Erythroblast (primary cell): Measurements from ENCODE around the gene FMO3.

ENCODE experiments used
- GATA1 ChIP-seq: IDR thresholded peaks from 2 replicates; pipeline ENCODE4 v1.6.1; 2011; ENCODE audit warnings: low read depth, mild to moderate bottlenecking, control low read depth, low read length, moderate library complexity
- POLR2A ChIP-seq: IDR thresholded peaks from 2 replicates; pipeline ENCODE4 v1.6.1; 2011; ENCODE audit warnings: mild to moderate bottlenecking, low read length

DNA sequence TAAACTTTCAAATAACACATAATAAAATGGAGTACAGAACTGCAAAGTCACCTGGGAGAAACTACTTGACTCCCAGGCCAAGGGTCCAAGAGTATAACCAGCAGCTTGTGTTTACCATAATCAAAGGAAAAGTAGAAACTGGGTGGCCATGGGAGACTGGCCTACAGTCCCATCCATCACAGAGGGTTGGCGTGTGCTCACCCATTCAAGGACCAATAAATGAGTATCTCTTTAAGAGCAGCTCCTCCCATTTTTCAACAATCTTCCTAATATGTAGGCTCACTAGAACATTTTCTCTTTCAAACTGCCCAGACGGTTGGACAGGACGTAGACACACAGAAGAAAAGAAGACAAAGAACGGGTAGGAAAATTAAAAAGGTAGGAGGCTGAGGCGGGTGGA is at the start of gene FMO3:
- TF ChIP-seq POLR2A (no peak), GATA1 (no peak)
